ENCODE measurements around the gene GTF3C5.
A peak's percentile ranks its signal among the peaks of the same experiment; 100 is the strongest.

The GTF3C5 gene

DNA sequence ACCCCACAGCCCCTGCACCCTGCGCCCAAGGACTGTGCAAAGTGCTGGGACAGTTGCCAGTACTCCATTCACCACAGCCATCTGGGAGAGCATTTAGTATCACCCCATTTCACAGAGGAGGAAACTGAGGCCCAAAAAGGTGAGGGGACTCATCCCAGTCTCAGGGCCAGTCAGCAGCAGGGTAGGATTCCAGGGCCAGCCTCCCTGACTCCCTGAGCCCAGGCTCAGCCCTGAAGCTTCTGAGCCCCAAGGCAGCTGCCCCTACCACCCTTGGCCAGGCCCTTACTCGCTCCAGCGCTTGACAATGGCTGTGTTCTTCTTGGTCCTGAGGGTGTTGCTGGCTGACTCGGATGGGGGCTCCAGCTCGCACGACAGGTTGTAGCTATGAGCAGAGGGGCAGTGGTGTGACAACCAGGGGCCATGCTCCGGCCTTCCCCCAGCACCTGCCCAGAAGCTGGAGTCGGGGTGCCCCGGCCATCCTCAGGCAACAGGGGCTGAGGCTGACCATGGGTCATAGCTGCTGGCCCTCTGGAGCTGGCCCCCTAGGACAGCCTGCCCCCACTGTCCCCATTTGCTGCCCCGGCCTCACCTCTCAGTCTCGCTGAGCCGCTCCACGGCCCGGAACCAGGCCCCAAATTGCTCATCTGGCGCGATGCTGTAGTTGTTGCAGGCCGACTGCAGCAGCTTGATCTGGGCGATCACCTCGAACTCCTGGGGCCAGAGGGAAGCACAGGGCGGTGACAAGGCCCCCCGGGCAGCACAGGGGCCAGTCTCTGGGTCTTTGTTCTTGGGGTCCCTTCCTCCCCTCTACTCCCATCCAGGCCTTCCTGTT is 71.6 kb downstream of the GTF3C5 start:
- TF ChIP-seq ZNF8 (CRISPR knock-in tag; IDR thresholded peaks at IDR 0.05) (no peak), ZC3H10 (CRISPR knock-in tag; IDR thresholded peaks at IDR 0.05) (no peak), CREB5 (CRISPR knock-in tag; IDR thresholded peaks at IDR 0.05; ENCODE audit: low read depth) (no peak), PATZ1 (CRISPR knock-in tag; IDR thresholded peaks at IDR 0.05; ENCODE audit: borderline replicate concordance) (no peak)
- TF ChIP-seq, protein P1, sequence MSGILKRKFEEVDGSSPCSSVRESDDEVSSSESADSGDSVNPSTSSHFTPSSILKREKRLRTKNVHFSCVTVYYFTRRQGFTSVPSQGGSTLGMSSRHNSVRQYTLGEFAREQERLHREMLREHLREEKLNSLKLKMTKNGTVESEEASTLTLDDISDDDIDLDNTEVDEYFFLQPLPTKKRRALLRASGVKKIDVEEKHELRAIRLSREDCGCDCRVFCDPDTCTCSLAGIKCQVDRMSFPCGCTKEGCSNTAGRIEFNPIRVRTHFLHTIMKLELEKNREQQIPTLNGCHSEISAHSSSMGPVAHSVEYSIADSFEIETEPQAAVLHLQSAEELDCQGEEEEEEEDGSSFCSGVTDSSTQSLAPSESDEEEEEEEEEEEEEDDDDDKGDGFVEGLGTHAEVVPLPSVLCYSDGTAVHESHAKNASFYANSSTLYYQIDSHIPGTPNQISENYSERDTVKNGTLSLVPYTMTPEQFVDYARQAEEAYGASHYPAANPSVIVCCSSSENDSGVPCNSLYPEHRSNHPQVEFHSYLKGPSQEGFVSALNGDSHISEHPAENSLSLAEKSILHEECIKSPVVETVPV (CRISPR knock-in tag; IDR thresholded peaks at IDR 0.05): no peak
- ATAC-seq: no peak

GRCh38 chr9:133103183-133103986 is 72.6 kb downstream of the GTF3C5 start:
- peak; percentile 87 for ATAC-seq
- TF ChIP-seq GLIS3 (CRISPR knock-in tag; IDR thresholded peaks at IDR 0.05): no peak
- peak; percentile 99 for TF ChIP-seq ZNF70 (CRISPR knock-in tag; IDR thresholded peaks at IDR 0.05)
- TF ChIP-seq BACH2 (CRISPR knock-in tag; IDR thresholded peaks at IDR 0.05; ENCODE audit: borderline replicate concordance): no peak
- TF ChIP-seq ZNF8 (CRISPR knock-in tag; IDR thresholded peaks at IDR 0.05): no peak
- no peak for TF ChIP-seq ZFP30 (CRISPR knock-in tag; IDR thresholded peaks at IDR 0.05)
- no peak for TF ChIP-seq POU6F1 (CRISPR knock-in tag; IDR thresholded peaks at IDR 0.05; ENCODE audit: borderline replicate concordance, low read depth)
- TF ChIP-seq ZFP3 (CRISPR knock-in tag; IDR thresholded peaks at IDR 0.05): no peak

- ATAC-seq: no peak
These were observed 73.2 kb downstream of the GTF3C5 start for GRCh38 chr9:133103987-133104505.

More at GRCh38 chr9:133103987-133104505, 73.2 kb downstream of the GTF3C5 start:
- TF ChIP-seq ZFP30 (CRISPR knock-in tag; IDR thresholded peaks at IDR 0.05): no peak
- TF ChIP-seq ZFP3 (CRISPR knock-in tag; IDR thresholded peaks at IDR 0.05): no peak
- TF ChIP-seq ZNF565 (CRISPR knock-in tag; conservative IDR thresholded peaks at IDR 0.05; ENCODE audit: low read depth): no peak
- no peak for TF ChIP-seq ESRRG (CRISPR knock-in tag; IDR thresholded peaks at IDR 0.05)
- no peak for TF ChIP-seq POU6F1 (CRISPR knock-in tag; IDR thresholded peaks at IDR 0.05; ENCODE audit: borderline replicate concordance, low read depth)
- TF ChIP-seq BACH2 (CRISPR knock-in tag; IDR thresholded peaks at IDR 0.05; ENCODE audit: borderline replicate concordance): no peak
- no peak for TF ChIP-seq ISL1 (CRISPR knock-in tag; IDR thresholded peaks at IDR 0.05)
- TF ChIP-seq CSDC2 (CRISPR knock-in tag; IDR thresholded peaks at IDR 0.05): no peak
- no peak for TF ChIP-seq GLIS3 (CRISPR knock-in tag; IDR thresholded peaks at IDR 0.05)
- no peak for TF ChIP-seq ZNF8 (CRISPR knock-in tag; IDR thresholded peaks at IDR 0.05)
- TF ChIP-seq, protein P1 (CRISPR knock-in tag; IDR thresholded peaks at IDR 0.05): no peak

Measured in SK-N-SH treated with all-trans-retinoic acid at 6 μM for 48 hours (cell line).